GM18907 (cell line): ENCODE results near the gene CTNNBL1.
"Not testable (repeated sequence)": the region's sequence is repeated elsewhere in the genome, so short reads cannot be mapped to it uniquely, and the experiment has no call there.

Experiments
- ATAC-seq: cut with Tn5 transposase; IDR thresholded peaks from one replicate; pipeline ENCODE4 v1.9.1; 2021; ENCODE audit warnings: mild to moderate bottlenecking, moderate library complexity; ENCODE audit not compliant: unreplicated experiment

The CTNNBL1 gene

DNA sequence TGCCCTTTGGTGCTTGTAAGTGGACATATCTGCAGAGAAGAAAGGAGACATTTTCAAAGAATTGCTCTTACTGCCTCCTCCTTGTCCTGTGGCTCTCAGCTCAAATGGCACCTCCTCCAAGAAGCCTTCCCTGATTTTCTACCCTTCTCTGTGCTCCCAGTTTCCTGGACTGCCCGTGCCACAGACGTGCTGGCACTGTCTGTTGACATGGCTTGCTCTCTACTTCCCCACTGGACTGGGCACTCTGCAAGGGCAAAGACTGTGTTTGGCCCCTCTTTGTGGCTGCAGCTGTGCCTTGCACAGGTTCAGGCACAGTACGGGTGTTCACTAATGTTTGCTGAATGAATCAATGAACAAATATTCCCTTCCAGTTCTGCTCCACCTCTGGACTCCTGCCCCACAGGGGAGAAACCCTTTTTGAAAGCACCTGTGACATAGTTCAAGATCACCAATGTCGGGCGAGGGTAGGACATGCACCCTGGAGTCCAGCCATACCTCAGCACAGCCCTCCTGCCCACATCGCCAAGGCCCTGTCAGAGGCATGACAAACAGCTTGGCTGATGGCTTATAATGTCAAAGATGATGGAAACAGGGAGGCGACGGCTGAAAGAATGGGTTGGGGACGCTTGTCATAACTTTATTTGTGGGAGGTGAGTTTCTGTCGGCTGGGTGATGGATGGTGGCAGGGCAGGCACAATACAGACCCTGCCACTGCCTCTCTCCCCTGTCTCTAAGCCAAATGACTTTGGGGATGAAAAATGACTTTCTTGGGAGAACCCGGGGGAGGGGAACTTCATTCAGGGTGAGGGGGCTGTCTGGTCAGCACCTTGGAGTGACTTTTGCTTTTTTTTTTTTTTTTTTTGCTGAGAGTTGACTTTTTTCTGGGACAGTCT, 15.6 kb upstream of the CTNNBL1 start:
- no peak for ATAC-seq

DNA sequence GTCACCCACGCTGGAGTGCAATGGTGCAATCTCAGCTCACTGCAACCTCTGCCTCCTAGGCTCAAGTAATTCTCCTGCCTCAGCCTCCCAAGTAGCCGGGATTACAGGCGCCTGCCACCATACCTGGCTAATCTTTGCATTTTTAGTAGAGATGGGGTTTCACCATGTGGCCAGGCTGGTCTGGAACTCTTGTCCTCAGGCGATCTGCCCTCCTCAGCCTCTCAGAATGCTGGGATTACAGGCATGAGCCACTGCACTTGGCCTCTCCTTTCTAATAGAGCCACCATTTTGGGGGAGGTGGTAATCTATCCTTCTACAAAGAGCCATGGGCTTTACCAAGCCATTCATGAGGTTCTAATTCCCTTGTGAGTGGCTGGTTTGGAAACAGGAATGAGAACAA, 14.1 kb upstream of the CTNNBL1 start:
- not testable (repeated sequence) for ATAC-seq

DNA sequence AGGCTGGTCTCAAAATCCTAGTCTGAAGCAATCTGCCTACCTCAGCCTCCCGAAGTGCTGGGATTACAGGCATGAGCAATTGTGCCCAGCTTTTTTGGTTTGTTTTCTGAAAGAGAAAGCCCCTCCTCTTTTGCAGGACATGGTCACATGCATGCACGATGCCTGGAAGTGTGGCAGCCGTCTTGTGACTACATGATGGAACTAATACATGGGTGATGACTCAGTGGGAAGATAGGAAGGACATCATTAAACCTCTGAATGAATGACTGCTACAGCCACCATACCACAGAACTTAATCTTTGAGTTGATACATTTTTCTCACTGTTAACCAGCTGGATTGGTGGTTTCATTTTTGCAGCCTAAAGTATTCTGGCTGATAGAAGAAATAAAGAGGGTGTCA, 13.4 kb upstream of the CTNNBL1 start:
- no peak for ATAC-seq

DNA sequence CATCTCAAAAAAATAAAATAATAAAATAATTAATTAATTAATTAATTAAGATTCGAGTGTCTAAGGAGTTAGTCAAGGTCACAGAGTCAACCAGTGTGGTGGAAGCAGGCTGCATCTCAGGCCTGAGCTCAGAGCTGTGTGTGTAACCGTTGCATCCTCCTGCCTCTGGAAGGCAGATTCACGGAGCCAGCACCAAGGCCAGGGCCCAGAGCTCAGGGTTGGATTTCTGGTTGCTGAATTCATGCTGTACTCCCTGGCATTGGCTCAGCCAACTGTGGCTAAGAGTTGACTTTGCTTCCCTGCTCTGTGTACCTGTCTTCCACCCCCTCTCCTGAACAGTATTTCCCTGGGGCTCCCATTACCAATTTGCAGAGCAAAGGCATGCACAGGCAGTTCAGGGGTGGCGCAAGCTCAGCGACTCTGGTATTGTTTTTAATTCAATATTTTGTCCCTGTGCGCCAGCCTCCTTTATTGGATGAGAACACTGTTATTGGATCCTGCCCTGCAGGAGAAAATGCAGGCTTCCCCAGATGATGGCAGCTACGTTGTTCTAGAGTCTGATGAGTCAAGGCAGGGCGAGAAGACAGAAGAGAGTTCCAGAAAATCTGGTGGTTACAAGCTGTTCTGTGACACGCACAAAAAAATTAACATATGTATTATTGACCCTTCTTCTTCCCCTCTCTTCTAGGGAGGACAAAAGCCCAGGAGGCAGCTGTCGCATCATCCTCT, 12.3 kb upstream of the CTNNBL1 start:
- ATAC-seq = no peak

- ATAC-seq = not testable (repeated sequence)
Observed at GRCh38 chr20:37683146-37683545, 10.7 kb upstream of the CTNNBL1 start.

GRCh38 chr20:37686762-37687477, 6.9 kb upstream of the CTNNBL1 start:
- no peak for ATAC-seq

- ATAC-seq = no peak
Observed at GRCh38 chr20:37687478-37687805, 6.4 kb upstream of the CTNNBL1 start.

DNA sequence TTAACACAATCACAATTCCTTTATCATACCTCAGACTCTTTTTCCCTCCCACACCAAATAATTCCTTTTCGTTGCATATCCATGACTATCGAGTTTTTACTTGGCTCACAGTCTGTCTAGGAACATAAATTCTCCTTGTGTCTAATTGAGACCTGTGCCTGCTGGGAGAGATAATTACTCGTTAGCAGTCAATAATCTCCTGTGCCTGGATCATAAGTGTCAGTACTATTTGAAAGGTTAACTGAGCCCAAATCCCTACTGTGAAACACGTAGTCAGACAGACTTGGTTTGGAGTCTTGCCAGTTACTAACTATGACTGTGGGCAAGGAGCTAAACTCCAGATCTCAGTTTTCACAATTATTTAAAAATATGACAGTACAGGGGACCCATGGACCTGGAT, 5.7 kb upstream of the CTNNBL1 start:
- no peak for ATAC-seq

DNA sequence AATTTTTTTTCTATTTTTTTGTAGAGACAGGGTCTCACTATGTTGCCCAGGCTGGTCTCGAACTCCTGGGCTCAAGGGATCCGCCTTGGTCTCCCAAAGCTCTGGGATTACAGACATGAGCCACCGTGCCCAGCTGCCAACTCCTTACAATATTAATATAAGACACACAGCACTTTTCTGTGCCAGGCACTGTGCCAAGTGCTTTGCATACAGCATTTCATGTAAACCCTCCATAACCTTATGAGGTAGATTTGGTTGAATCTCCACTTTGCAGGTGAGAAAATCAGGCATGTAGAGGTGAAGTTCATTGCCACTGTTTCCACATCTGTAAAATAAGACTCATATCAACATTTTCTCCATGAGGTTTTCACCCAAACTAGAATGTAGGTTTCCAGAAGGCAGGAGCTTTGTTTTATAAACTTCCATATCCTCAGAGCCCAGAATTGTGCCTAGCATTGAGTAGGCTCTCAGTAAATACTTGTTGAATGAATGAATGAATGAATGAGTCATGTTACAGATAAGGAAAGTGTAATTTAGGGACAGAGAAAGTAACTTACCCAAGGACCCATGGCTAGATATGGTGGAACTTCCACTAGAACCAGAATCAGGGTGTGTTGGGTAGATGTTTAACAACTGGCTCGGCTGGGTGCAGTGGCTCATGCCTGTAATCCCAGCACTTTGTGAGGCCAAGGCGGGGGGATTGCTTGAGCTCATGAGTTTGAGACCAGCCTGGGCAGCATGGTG, 3.0 kb upstream of the CTNNBL1 start:
- ATAC-seq = no peak

DNA sequence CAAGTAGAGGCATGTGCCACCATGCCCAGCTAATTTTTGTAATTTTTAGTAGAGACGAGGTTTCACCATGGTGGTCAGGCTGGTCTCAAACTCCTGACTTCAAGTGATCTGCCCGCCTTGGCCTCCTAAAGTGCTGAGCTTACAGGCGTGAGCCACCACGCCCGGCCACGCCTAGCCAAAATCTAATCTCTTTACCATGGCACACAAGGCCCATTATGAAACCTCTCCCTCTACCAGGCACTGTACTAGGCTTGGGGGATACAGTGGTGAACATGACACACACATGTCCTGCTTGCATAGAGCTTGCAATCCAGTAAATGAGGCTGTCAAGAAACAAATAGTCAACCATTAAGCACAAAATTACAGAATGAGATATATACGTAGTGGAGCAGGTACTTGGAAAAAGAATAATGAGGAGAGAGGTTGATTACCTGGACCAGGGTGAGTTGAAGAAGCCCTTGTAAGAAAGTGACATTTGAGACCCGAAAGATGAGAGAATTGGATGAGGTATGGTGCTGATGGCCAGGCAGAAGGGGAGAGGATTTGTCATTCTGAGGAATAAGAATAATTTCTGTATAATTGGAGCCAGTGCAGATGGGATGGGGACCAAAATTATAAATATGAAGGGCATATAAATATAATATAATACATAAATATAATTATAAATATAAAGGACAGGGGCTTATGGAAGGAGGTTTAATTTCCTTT, 1.2 kb upstream of the CTNNBL1 start:
- ATAC-seq = no peak

DNA sequence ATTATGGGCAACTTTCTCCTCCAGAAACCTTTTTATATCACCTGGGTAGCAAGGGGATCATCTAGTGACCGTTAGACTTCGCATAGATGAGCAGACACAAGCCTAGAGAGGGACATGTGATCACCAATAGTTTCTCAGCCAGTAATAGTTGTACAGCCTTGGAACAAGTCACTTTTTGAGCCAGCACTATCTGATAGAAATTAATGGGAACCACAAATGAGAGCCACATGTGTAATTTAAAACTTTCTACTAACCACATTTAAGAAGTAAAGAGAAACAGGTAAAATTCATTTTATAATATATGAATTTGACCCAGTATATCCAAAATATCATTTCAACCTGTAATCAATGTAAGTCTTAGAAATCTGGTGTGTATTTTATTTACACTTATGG, 592 bp upstream of the CTNNBL1 start:
- ATAC-seq = no peak

DNA sequence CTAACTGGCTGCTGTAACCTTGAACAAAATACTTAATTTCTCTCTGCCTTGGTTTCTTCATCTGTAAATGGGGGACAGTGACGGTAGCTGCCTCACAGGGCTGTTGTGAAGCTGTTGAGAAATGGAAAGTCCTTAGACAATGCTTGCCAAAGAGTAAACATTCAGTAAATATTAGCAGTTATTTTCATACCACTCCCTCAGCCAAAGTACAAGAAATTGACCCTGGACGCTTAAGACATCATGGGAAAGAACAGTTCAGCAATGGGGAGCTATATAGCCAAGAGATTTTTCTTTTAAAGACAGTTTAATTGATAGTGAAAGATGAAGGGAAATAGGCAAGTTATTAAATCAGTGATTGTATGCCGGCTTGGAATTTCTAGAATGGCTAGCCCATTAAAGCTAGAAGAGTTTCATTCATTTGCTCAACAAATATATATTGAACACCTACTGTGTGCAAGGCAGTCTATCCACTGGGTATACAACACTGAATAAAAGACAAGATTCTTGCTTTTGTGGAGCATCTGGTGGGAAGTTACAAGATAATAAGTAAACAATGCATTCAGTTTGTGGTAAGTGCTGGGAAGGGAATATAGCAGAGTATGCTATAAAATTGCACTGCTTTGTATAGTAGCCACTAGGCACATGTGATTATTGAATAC, 2.0 kb downstream of the CTNNBL1 start:
- no peak for ATAC-seq

GRCh38 chr20:37697314-37697713, 3.5 kb downstream of the CTNNBL1 start:
- peak; percentile 47 for ATAC-seq

DNA sequence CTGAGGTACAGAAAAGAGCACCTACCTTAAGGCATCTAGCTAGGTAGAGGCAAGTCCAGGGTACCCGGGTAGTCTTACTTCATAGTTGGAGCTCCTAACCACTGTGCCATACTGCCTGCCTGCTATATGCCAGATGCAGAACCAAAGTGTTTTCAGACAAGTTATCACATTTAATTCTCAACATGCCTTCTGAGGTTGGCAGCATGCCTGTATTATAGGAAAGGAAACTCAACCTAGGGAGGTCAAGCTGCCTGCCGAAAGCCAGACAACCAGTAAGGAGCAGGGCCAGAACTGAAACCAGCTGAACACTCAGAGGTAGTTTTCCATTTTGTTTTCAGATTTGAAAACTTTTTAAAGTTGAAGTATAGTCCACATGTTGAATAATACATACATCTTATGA, 5.4 kb downstream of the CTNNBL1 start:
- no peak for ATAC-seq

DNA sequence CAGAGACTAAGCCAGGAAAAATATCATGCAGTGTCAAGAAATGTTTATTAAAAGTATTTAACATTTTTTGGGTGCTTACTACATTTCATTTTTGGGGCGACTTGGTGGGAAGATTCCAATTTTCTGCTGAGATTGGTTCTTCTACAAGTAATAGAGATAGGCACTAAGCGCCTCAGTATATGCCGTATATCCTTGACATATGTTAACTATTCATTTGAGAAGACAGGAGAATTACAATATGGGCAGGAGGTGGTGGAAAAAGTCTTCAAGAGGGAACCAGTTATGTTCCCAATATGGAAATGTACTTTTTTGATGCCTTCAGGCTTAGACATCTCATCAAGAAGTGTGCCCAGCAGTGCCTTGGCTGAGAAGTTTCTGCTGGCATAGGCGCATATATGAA, 6.5 kb downstream of the CTNNBL1 start:
- no peak for ATAC-seq

DNA sequence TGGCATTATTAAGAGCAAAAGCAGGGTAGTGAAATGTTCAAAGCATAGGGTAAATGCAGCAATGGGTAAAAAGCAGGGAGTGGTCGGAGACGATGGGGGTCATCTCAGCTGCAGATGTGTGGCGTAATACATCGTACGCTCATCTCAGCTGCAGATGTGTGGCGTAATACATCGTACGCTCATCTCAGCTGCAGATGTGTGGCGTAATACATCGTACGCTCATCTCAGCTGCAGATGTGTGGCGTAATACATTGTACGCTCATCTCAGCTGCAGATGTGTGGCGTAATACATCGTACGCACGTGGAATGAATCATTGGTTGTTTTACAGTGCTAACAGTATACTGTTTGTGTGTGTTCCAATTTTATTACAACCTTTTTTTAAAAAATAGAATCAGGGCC, 7.8 kb downstream of the CTNNBL1 start:
- ATAC-seq = not testable (repeated sequence)

- ATAC-seq = no peak
Observed at GRCh38 chr20:37702403-37703034, 8.7 kb downstream of the CTNNBL1 start.

DNA sequence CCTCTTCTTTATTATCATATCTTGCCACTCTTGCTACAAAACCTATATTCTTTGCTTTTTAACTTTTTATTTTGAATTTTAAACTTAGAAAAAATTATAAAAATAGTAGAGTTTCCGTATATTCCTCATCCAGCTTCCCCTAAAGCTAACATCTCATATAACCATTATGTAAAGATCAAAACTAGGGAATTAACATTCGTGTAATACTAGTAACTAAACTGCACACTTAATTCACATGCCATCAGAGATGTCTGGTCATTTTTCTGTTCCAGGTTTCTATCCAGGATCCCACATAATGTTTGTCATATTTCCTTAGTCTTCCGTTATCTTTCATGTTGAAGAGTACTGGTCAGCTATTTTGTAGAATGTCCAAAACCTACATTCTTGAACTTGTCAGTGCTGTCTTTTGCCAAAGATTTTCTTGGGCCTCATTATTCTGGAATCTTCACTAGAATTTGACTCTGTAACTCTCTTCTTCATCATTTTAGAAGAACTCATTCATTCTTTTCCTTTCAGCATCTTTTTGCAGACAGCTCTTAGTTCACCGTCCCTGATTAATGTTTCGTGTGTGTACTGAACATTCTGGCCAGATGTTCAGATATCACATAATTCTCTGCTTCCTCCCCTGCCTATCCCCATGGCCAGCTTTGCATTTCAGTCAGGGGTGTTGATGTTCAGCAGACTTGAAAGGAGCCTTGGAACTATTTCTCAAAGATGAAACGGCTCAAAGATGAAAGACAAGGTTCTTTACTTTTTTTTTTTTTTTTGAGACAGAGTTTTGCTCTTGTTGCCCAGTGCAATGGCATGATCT, 9.4 kb downstream of the CTNNBL1 start:
- no peak for ATAC-seq

- ATAC-seq = no peak
Observed at GRCh38 chr20:37704955-37705354, 11.1 kb downstream of the CTNNBL1 start.
